Endothelial cell (in vitro differentiated cells): ENCODE measurements around the gene SRPK1. TPM values are rescaled to one million over a fixed set of nuclear protein-coding genes. Genes with fewer than 3 reads are reported as not detected.

Source experiments
- DNase-seq: peaks from one replicate; pipeline ENCODE4 v3.0.0; 2021; ENCODE audit warnings: low spot score
- H3K27ac Mint-ChIP-seq: one replicate; pipeline ENCODE4 v1.8.0; 2021; ENCODE audit warnings: mixed read lengths, inconsistent platforms; ENCODE audit not compliant: unreplicated experiment
- H3K27me3 Mint-ChIP-seq: one replicate; pipeline ENCODE4 v1.8.0; 2021; ENCODE audit warnings: mild to moderate bottlenecking, moderate library complexity, mixed read lengths, inconsistent platforms; ENCODE audit not compliant: unreplicated experiment
- H3K36me3 Mint-ChIP-seq: one replicate; pipeline ENCODE4 v1.8.0; 2021; ENCODE audit warnings: mild to moderate bottlenecking, low read depth, mixed read lengths, inconsistent platforms; ENCODE audit not compliant: unreplicated experiment
- H3K4me1 Mint-ChIP-seq: one replicate; pipeline ENCODE4 v1.8.0; 2021; ENCODE audit warnings: mild to moderate bottlenecking, mixed read lengths, inconsistent platforms; ENCODE audit not compliant: unreplicated experiment
- H3K4me3 Mint-ChIP-seq: one replicate; pipeline ENCODE4 v1.8.0; 2021; ENCODE audit warnings: mild to moderate bottlenecking, mixed read lengths, inconsistent platforms; ENCODE audit not compliant: unreplicated experiment
- H3K9me3 Mint-ChIP-seq: one replicate; pipeline ENCODE4 v1.8.0; 2021; ENCODE audit warnings: mixed read lengths, inconsistent platforms; ENCODE audit not compliant: unreplicated experiment
- total RNA-seq: library from RNA; stranded (reverse); fragmentation: NEBNext Ultra II Directional; extraction: Animal tissue kit (Norgen Biotek cat#: 25700); gene quantifications from one replicate; pipeline ENCODE4 v1.2.1, GENCODE V29; 2021; ENCODE audit not compliant: unreplicated experiment
- TF ChIP-seq, protein P1 (sequence below): fragments of 200-600 bp; sonication (generic); IDR thresholded peaks from one replicate; pipeline ENCODE4 v1.5.0; 2021; ENCODE audit warnings: antibody characterized with exemption; ENCODE audit not compliant: unreplicated experiment

SRPK1 gene
- total RNA-seq, 1 donor from 2014 or later: 59.6 TPM

DNA sequence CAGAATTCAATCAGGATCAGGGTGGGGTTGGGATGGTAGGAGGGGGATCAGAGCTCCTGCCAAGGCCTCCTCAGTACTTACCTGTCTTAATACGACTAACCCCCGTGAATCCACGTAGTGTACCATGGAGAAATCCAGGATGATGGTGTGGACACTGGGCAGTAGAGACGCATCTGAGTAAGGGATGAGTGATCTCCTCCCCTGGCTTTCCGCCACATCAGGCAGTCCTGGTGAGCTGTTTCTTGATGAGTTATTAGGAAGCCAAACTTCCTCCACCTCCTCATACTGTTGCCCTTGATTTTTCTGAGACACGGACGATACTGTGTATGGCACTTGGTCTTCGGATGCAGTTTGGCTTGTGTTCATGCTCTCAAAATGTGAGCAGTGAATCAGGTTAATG, 34.2 kb upstream of the SRPK1 start:
- no peak for DNase-seq
- Mint-ChIP-seq H3K36me3 (no peaks in the 10 kb centered on the region), H3K27ac (no peak overlapping the region), H3K4me1 (no peaks in the 10 kb centered on the region), H3K9me3 (no peaks in the 10 kb centered on the region), H3K27me3 (no peaks in the 10 kb centered on the region), H3K4me3 (no peak overlapping the region)
- TF ChIP-seq, protein P1, sequence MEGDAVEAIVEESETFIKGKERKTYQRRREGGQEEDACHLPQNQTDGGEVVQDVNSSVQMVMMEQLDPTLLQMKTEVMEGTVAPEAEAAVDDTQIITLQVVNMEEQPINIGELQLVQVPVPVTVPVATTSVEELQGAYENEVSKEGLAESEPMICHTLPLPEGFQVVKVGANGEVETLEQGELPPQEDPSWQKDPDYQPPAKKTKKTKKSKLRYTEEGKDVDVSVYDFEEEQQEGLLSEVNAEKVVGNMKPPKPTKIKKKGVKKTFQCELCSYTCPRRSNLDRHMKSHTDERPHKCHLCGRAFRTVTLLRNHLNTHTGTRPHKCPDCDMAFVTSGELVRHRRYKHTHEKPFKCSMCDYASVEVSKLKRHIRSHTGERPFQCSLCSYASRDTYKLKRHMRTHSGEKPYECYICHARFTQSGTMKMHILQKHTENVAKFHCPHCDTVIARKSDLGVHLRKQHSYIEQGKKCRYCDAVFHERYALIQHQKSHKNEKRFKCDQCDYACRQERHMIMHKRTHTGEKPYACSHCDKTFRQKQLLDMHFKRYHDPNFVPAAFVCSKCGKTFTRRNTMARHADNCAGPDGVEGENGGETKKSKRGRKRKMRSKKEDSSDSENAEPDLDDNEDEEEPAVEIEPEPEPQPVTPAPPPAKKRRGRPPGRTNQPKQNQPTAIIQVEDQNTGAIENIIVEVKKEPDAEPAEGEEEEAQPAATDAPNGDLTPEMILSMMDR: no peak

DNA sequence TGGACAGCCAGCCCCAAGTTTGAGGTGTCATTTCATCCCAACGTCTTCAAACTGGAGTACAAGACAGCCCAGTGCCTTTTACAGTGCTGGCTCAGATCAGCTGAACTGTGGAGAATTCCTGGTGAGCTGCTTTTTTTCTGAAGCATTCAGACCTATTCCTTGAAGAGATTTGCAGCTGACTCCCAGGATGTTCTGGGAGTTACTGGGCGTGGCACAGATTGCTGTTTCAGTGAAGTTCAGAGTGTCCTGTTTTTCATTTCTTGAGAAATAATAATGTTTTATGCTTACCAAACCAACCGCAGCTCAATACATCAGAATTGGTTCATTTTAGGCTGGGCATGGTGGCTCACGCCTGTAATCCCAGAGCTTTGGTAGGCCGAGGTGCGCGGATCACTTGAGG, 33.4 kb upstream of the SRPK1 start:
- Mint-ChIP-seq H3K4me1 (no peaks in the 10 kb centered on the region), H3K36me3 (no peaks in the 10 kb centered on the region), H3K9me3 (no peaks in the 10 kb centered on the region), H3K27me3 (no peaks in the 10 kb centered on the region), H3K27ac (no peak overlapping the region), H3K4me3 (no peak overlapping the region)
- TF ChIP-seq, protein P1: no peak
- DNase-seq: no peak

DNA sequence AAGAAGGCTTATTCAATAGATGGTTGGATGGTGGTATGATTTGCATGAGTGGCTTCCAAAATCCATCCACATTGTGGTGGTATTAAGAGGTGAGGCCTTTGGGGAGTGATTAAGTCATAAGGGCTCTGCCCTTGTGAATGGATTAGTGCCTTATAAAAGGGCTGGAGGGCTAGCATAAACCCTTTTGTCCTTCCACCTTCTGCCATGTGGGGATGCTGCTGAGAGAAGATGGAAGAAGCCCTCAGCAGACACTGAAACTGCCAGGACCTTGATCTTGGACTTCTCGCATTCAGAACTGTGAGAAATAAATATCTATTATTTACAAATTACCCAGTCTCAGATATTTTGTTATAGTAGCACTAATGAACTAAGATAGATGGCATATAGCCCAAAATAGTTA, 27.8 kb upstream of the SRPK1 start:
- TF ChIP-seq, protein P1: no peak
- Mint-ChIP-seq H3K27ac (no peak overlapping the region), H3K9me3 (no peaks in the 10 kb centered on the region), H3K4me1 (no peaks in the 10 kb centered on the region), H3K27me3 (no peaks in the 10 kb centered on the region), H3K4me3 (no peak overlapping the region), H3K36me3 (no peaks in the 10 kb centered on the region)
- DNase-seq: peak; percentile 16

DNA sequence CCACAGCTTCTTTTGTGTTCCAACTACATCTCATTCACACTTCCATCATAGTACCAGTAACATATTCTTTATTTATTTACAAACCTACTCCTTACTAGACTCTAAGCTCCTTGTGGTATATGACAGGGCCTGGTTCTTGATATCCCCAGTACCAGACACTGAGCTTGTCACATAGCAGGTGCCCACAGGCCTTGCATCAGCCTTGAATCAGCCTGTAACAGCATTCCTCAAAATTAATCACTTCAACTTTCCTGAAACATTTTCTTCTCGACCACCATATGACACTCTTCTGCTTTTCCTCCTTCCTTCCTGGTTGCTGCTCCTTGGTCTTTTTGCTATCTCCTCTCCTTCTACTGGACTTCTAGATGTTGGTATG, 24.7 kb upstream of the SRPK1 start:
- TF ChIP-seq, protein P1: no peak
- Mint-ChIP-seq H3K27me3 (no peaks in the 10 kb centered on the region), H3K4me3 (no peak overlapping the region), H3K4me1 (no peaks in the 10 kb centered on the region), H3K9me3 (no peaks in the 10 kb centered on the region), H3K27ac (no peak overlapping the region), H3K36me3 (no peaks in the 10 kb centered on the region)
- no peak for DNase-seq

DNA sequence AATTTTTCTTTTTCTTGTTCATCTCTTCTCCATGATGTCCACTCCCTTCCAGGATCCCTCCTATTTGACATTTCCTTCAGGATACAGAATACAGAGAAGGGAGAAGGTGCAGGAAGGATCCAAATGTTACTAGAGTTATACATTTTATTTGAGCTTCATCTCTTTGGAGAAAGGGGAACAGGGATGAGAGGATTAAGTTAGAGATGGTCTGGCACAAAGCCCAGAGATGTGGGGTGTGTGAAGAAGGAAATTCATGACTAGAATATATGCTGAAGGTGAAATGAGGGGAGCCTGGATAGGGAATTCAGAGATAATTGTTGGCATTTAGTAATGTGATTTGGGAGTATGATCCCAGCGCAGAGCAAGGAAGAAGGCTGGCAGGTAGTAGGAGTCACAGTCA, 22.5 kb upstream of the SRPK1 start:
- Mint-ChIP-seq H3K4me3 (no peak overlapping the region), H3K27me3 (no peaks in the 10 kb centered on the region), H3K9me3 (no peaks in the 10 kb centered on the region), H3K36me3 (no peaks in the 10 kb centered on the region), H3K4me1 (no peaks in the 10 kb centered on the region), H3K27ac (no peak overlapping the region)
- TF ChIP-seq, protein P1: no peak
- DNase-seq: no peak
